Astrocyte (in vitro differentiated cells and primary cell): ENCODE data around the gene TENT4A.

Source experiments
- EZH2 ChIP-seq: IDR thresholded peaks from 2 replicates; pipeline ENCODE4 v1.6.1; 2012; ENCODE audit warnings: mild to moderate bottlenecking, low read length, inconsistent platforms; ENCODE audit not compliant: insufficient read depth
- TF ChIP-seq, protein P1 (sequence below): IDR thresholded peaks from 2 replicates; pipeline ENCODE4 v1.5.1; 2011; ENCODE audit warnings: low read depth, mild to moderate bottlenecking, inconsistent platforms, low read length, moderate library complexity; ENCODE audit not compliant: insufficient read depth

DNA sequence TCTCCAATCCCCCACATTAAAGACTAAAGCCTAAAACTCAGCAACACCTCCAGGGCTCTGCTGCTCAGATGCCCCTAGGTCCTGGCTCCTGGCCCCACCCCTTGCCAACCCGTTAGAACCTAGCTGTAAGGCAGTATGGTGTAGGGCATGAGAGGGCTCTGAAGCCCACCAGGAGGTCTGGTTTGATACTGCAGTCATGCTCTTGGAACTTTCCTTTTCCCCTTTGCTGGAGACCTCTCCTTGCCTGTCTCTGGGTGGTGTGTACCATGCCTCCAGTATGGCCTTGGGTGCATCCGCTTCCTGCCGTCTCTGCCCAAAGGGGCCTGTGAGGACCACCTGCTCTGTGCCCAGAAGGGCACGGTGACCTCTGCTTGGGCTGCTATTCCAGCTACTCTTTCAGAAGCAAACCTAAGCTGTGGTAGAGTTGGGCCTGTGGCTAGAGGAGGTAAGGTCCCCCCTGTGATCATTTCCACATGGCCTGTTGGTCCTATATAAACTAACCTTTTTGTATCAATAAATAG lies 3.5 kb downstream of the TENT4A start:
- TF ChIP-seq, protein P1, sequence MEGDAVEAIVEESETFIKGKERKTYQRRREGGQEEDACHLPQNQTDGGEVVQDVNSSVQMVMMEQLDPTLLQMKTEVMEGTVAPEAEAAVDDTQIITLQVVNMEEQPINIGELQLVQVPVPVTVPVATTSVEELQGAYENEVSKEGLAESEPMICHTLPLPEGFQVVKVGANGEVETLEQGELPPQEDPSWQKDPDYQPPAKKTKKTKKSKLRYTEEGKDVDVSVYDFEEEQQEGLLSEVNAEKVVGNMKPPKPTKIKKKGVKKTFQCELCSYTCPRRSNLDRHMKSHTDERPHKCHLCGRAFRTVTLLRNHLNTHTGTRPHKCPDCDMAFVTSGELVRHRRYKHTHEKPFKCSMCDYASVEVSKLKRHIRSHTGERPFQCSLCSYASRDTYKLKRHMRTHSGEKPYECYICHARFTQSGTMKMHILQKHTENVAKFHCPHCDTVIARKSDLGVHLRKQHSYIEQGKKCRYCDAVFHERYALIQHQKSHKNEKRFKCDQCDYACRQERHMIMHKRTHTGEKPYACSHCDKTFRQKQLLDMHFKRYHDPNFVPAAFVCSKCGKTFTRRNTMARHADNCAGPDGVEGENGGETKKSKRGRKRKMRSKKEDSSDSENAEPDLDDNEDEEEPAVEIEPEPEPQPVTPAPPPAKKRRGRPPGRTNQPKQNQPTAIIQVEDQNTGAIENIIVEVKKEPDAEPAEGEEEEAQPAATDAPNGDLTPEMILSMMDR, result no peak
- no peak for TF ChIP-seq EZH2
